ENCODE measurements around the gene HPCAL1. TPM values are rescaled to one million over a fixed set of nuclear protein-coding genes. Genes with fewer than 3 reads are reported as not detected.
A peak's percentile ranks its signal among the peaks of the same experiment; 100 is the strongest.

The HPCAL1 gene
- total RNA-seq, 2 donors from 2014 or later = 41.0 to 66.3 TPM

- Histone ChIP-seq H3K4me1 (peaks cover 43% of the 10 kb centered on the region), H3K27me3 (no peaks in the 10 kb centered on the region), H3K36me3 (replicated peaks in 1 of 2; ENCODE audit: insufficient read depth in 1 of 2, low read depth in 2 of 2) (no peaks in the 10 kb centered on the region), H3K4me3 (no peak overlapping the region), H3K27ac (peak overlapping the region in 3 of 4 donors; percentile 51 to 86 (median 75)), H3K9me3 (no peaks in the 10 kb centered on the region)
- ATAC-seq (peak; percentile 25), DNase-seq (peak; percentile 35 to 77 (median 47))
- whole genome bisulfite sequencing, 2 donors = 44 to 58% methylated on average over 6 of the region's 6 CpGs
- intact Hi-C loops (cut with DNase I) = no loop called here
- TF ChIP-seq CTCF (IDR thresholded peaks at IDR 0.05) = no peak
- peak in 2 of 3 donors; percentile 18 to 49 for TF ChIP-seq POLR2A (IDR thresholded peaks at IDR 0.05)
Observed at GRCh38 chr2:10271946-10272345, 30.8 kb upstream of the HPCAL1 start.

- TF ChIP-seq POLR2A (IDR thresholded peaks at IDR 0.05) (no peak), CTCF (IDR thresholded peaks at IDR 0.05) (no peak)
- H3K27ac ChIP-seq = peak overlapping the region in 3 of 4 donors; percentile 51 to 86 (median 75)
- WGBS, 2 donors = 65 to 82% methylated on average over 5 to 10 of the region's 10 CpGs
- no peak overlapping the region for H3K4me3 ChIP-seq
- no peaks in the 10 kb centered on the region for H3K27me3 ChIP-seq
- intact Hi-C loops (cut with DNase I) = no loop called here
- H3K4me1 ChIP-seq = peaks cover 43% of the 10 kb centered on the region
- H3K36me3 ChIP-seq (replicated peaks in 1 of 2; ENCODE audit: insufficient read depth in 1 of 2, low read depth in 2 of 2) = no peaks in the 10 kb centered on the region
- H3K9me3 ChIP-seq = no peaks in the 10 kb centered on the region
- peak in 3 of 4 donors; percentile 12 to 50 (median 35) for DNase-seq
- ATAC-seq = no peak
Observed at GRCh38 chr2:10272464-10272863, 30.2 kb upstream of the HPCAL1 start.

- Histone ChIP-seq H3K4me1 (peaks cover 46% of the 10 kb centered on the region), H3K9me3 (no peaks in the 10 kb centered on the region), H3K27ac (no peak overlapping the region), H3K4me3 (no peak overlapping the region), H3K27me3 (no peaks in the 10 kb centered on the region), H3K36me3 (replicated peaks in 1 of 2; ENCODE audit: insufficient read depth in 1 of 2, low read depth in 2 of 2) (no peaks in the 10 kb centered on the region)
- intact Hi-C loops (cut with DNase I) = no loop called here
- TF ChIP-seq CTCF (IDR thresholded peaks at IDR 0.05) (no peak), POLR2A (IDR thresholded peaks at IDR 0.05) (no peak)
- 89 to 91% methylated on average over 15 to 22 of the region's 22 CpGs for WGBS, 2 donors
- no peak for DNase-seq
- ATAC-seq = no peak
Observed at GRCh38 chr2:10273215-10274175, 29.2 kb upstream of the HPCAL1 start.

GRCh38 chr2:10274376-10274775 lies 28.3 kb upstream of the HPCAL1 start:
- DNase-seq (no peak), ATAC-seq (no peak)
- no peak overlapping the region for H3K4me3 ChIP-seq
- no peaks in the 10 kb centered on the region for H3K27me3 ChIP-seq
- TF ChIP-seq POLR2A (IDR thresholded peaks at IDR 0.05) = no peak
- TF ChIP-seq CTCF (IDR thresholded peaks at IDR 0.05) = no peak
- intact Hi-C loops (cut with DNase I) = no loop called here
- WGBS, 2 donors = 90 to 99% methylated on average over 14 of the region's 14 CpGs
- H3K27ac ChIP-seq = no peak overlapping the region
- no peaks in the 10 kb centered on the region for H3K9me3 ChIP-seq
- no peaks in the 10 kb centered on the region for H3K36me3 ChIP-seq (replicated peaks in 1 of 2; ENCODE audit: insufficient read depth in 1 of 2, low read depth in 2 of 2)
- H3K4me1 ChIP-seq = peaks cover 51% of the 10 kb centered on the region

Data from body of pancreas (tissue), 4 donors.